Activated CD8-positive, alpha-beta T cell treated with anti-CD3 and anti-CD28 coated beads for 36 hours (primary cell): ENCODE results near the gene CAPRIN2. TPM values are rescaled to one million over a fixed set of nuclear protein-coding genes. Genes with fewer than 3 reads are reported as not detected.

Experiments
- ATAC-seq: fragments of 200-7000 bp; cut with Tn5 transposase; one replicate; pipeline ENCODE4 v1.10.0; 2021; ENCODE audit warnings: mild to moderate bottlenecking, moderate library complexity
- CTCF ChIA-PET: fragments of 350-600 bp; sonication (Branson Sonifier 250); formaldehyde crosslinking; loops from one replicate; lab custom pipeline; 2021; ENCODE audit warnings: antibody characterized with exemption; lab: Charles Lee
- POLR2A ChIA-PET: fragments of 350-600 bp; sonication (Branson Sonifier 250); formaldehyde crosslinking; loops from one replicate; lab custom pipeline; 2021; ENCODE audit warnings: antibody characterized with exemption; lab: Charles Lee
- DNase-seq: peaks from one replicate; pipeline ENCODE4 v3.0.0-alpha.2; 2020
- H3K27ac Mint-ChIP-seq: one replicate; pipeline ENCODE4 v1.8.0; 2021; ENCODE audit warnings: mild to moderate bottlenecking, mixed read lengths
- H3K27me3 Mint-ChIP-seq: one replicate; pipeline ENCODE4 v1.8.0; 2021; ENCODE audit warnings: mixed read lengths
- H3K36me3 Mint-ChIP-seq: one replicate; pipeline ENCODE4 v1.8.0; 2021; ENCODE audit warnings: low read depth, mixed read lengths
- H3K4me1 Mint-ChIP-seq: one replicate; pipeline ENCODE4 v1.8.0; 2021; ENCODE audit warnings: low read depth, mixed read lengths
- H3K4me3 Mint-ChIP-seq: one replicate; pipeline ENCODE4 v1.8.0; 2021; ENCODE audit warnings: mild to moderate bottlenecking, moderate library complexity, mixed read lengths
- H3K9me3 Mint-ChIP-seq: one replicate; pipeline ENCODE4 v1.8.0; 2021; ENCODE audit warnings: mixed read lengths
- intact Hi-C: fragments of 100-400 bp; cut with micrococcal nuclease; formaldehyde crosslinking; loops from one replicate; pipeline ENCODE4 v1.10.0; 2022
- total RNA-seq, 2 experiments: library from RNA; stranded (reverse); gene quantifications; one replicate each; pipeline ENCODE4 v1.2.3, GENCODE V29; 2021
- TF ChIP-seq, protein P1 (sequence below): fragments of 200-600 bp; IDR thresholded peaks from one replicate; pipeline ENCODE4 v1.8.0; 2022; ENCODE audit warnings: antibody characterized with exemption, mild to moderate bottlenecking

CAPRIN2 gene
- total RNA-seq, 2 experiments from 2014 or later = 8.1 to 11.7 TPM

DNA sequence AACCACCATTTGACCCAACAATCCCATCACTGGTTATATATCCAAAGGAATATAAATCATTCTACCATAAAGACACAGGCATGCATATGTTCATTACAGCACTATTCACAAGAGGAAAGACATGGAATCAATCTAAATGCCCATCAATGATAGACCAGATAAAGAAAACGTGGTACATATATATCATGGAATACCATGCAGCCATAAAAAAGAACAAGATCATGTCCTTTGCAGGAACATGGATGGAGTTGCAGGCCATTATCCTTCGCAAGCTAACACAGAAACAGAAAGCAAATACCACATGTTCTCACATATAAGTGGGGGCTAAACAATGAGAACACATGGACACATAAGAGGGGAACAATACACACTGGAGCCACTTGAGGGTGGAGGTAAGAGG, 15.7 kb downstream of the CAPRIN2 start:
- Mint-ChIP-seq H3K27me3 (no peaks in the 10 kb centered on the region), H3K36me3 (peaks cover 28% of the 10 kb centered on the region), H3K27ac (no peak overlapping the region), H3K9me3 (peaks cover 1% of the 10 kb centered on the region), H3K4me3 (no peak overlapping the region), H3K4me1 (no peaks in the 10 kb centered on the region)
- intact Hi-C loops = no loop called here
- ChIA-PET CTCF (interaction anchor here (1.3 kb wide), 1 partner anchor 68 kb away, joined by 4 read pairs; no protein-coding TSS in a partner anchor), POLR2A (no interaction called here)
- DNase-seq (no peak), ATAC-seq (no peak)
- TF ChIP-seq, protein P1, sequence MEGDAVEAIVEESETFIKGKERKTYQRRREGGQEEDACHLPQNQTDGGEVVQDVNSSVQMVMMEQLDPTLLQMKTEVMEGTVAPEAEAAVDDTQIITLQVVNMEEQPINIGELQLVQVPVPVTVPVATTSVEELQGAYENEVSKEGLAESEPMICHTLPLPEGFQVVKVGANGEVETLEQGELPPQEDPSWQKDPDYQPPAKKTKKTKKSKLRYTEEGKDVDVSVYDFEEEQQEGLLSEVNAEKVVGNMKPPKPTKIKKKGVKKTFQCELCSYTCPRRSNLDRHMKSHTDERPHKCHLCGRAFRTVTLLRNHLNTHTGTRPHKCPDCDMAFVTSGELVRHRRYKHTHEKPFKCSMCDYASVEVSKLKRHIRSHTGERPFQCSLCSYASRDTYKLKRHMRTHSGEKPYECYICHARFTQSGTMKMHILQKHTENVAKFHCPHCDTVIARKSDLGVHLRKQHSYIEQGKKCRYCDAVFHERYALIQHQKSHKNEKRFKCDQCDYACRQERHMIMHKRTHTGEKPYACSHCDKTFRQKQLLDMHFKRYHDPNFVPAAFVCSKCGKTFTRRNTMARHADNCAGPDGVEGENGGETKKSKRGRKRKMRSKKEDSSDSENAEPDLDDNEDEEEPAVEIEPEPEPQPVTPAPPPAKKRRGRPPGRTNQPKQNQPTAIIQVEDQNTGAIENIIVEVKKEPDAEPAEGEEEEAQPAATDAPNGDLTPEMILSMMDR = no peak

DNA sequence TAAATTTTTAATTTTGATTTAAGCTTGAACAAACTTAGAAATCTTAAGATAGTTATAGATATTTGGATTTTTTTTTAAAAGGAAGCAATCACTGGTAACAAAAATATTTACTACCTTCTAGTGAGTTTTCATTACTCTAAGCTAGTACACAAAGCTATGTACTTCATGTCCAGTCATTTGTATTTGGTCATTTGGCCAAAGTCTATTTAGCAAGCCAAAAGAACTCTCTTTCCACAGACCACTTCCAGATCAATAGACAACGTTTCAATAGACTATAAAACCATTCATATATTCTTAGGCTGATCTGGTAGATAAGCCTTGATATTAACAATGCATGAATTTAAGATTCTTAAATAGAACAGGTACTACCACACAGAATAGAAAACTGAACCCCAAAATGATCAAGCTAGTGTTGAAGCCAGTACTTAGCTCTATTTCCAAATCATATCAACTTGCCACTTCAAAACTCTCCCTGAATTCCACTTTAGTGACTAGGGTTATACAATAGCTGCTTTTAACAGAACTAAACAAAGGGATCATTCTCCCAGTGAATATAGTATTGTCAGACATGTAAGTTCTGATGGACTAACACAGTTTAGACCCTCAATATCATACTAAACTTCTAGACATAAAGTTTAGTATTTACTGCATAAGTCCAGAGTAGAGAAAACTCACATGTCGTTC, 21.7 kb downstream of the CAPRIN2 start:
- H3K36me3 Mint-ChIP-seq = peaks cover 21% of the 10 kb centered on the region
- DNase-seq (no peak), ATAC-seq (no peak)
- intact Hi-C loops = no loop called here
- TF ChIP-seq, protein P1 = no peak
- H3K27me3 Mint-ChIP-seq = no peaks in the 10 kb centered on the region
- POLR2A ChIA-PET = no interaction called here
- no peaks in the 10 kb centered on the region for H3K4me1 Mint-ChIP-seq
- H3K4me3 Mint-ChIP-seq = no peak overlapping the region
- CTCF ChIA-PET = interaction anchor here (0.9 to 1.8 kb wide), 4 partner anchors 12 to 74 kb away, joined by 3 to 9 read pairs (median 4); partner anchors contain the start of gene CAPRIN2
- no peak overlapping the region for H3K27ac Mint-ChIP-seq
- H3K9me3 Mint-ChIP-seq = no peaks in the 10 kb centered on the region

DNA sequence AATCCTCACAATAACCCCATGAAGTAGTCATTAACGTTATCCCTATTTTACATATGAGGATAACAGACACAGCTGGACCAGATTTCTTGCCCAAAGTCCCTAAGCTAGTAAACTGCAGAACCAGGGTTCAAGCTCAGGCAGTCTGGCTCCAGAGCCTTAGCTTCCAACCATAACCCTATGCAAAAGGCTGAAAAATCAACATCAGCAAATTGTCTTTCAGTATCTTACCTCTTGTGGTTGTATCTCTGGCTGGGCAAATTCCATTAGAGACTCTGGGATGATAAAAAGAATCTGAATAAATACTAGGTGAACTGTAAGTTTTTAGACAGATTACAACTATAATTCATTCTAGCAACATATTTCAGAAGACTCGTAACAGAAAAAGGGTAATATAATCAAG, 24.7 kb downstream of the CAPRIN2 start:
- TF ChIP-seq, protein P1 = no peak
- POLR2A ChIA-PET = no interaction called here
- no peak for ATAC-seq
- CTCF ChIA-PET = interaction anchor here (0.7 kb wide), 1 partner anchor 34 kb away, joined by 3 read pairs; the partner anchor contains the start of gene IPO8
- no peak for DNase-seq
- Mint-ChIP-seq H3K4me3 (no peak overlapping the region), H3K4me1 (peaks cover 3% of the 10 kb centered on the region), H3K36me3 (peaks cover 11% of the 10 kb centered on the region), H3K27ac (no peak overlapping the region), H3K9me3 (no peaks in the 10 kb centered on the region), H3K27me3 (no peaks in the 10 kb centered on the region)
- intact Hi-C loops = no loop called here

DNA sequence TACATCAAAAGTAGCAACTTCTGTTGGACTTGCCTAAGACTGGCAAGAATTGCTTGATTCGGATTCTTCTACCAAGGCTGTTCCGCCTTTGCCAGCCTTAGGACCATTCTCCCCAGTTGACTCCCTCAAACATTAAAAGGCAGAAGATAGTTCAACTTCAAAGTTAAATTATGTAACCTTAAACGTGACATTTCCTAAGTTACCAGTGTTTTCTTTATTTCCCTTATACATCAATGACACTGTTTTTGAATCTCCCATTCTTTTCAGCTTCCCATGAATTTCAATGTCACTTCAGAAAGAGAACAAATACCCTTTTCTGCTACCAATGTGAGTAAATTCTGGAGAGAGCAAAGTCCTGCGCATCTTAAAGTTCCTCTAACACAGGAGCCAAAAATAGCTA, 25.2 kb downstream of the CAPRIN2 start:
- H3K4me1 Mint-ChIP-seq = peaks cover 3% of the 10 kb centered on the region
- no peak overlapping the region for H3K27ac Mint-ChIP-seq
- TF ChIP-seq, protein P1 = no peak
- DNase-seq (no peak), ATAC-seq (no peak)
- H3K4me3 Mint-ChIP-seq = no peak overlapping the region
- H3K36me3 Mint-ChIP-seq = peaks cover 7% of the 10 kb centered on the region
- ChIA-PET CTCF (interaction anchor here (0.7 kb wide), 1 partner anchor 34 kb away, joined by 3 read pairs; the partner anchor contains the start of gene IPO8), POLR2A (no interaction called here)
- H3K9me3 Mint-ChIP-seq = no peaks in the 10 kb centered on the region
- no peaks in the 10 kb centered on the region for H3K27me3 Mint-ChIP-seq
- intact Hi-C loops = no loop called here

DNA sequence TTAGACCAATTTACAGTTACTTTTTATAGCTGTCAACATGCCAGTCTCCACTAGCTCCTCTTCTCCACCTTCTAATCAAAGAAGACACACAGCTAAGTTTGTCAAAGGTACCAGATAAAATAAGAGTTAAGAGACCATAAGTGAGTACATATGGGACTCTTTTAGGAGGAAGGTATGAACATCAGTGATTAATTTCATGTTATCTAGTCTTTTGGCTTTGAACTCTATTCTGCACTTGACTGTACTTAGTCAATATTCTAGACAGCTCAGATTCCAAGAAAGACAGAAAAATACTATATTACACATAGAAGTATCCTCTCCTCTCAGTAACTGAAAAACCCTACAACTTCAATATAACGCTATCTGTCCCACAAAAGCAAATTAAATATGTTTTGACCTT, 28.1 kb downstream of the CAPRIN2 start:
- TF ChIP-seq, protein P1 = no peak
- H3K27me3 Mint-ChIP-seq = no peaks in the 10 kb centered on the region
- H3K27ac Mint-ChIP-seq = no peak overlapping the region
- peaks cover 3% of the 10 kb centered on the region for H3K4me1 Mint-ChIP-seq
- ATAC-seq (no peak), DNase-seq (no peak)
- CTCF ChIA-PET = interaction anchor here (0.5 kb wide), 1 partner anchor 47 kb away, joined by 4 read pairs; no protein-coding TSS in a partner anchor
- intact Hi-C loops = no loop called here
- POLR2A ChIA-PET = interaction anchor here (1.0 to 1.3 kb wide), 2 partner anchors 26 to 31 kb away, joined by 3 to 4 read pairs; partner anchors contain the start of gene IPO8
- H3K9me3 Mint-ChIP-seq = no peaks in the 10 kb centered on the region
- H3K36me3 Mint-ChIP-seq = peaks cover 7% of the 10 kb centered on the region
- no peak overlapping the region for H3K4me3 Mint-ChIP-seq
